Testis (tissue), 2 donors: Measurements from ENCODE around the gene ANKRD53.

Experiments used
- POLR2A ChIP-seq: fragments of 450-650 bp; IDR thresholded peaks from one replicate; pipeline ENCODE4 v1.6.1; 2017; ENCODE audit warnings: antibody characterized with exemption, mild to moderate bottlenecking, moderate library complexity
- TF ChIP-seq, protein P1 (sequence below), 3 experiments: fragments of 450-650 bp in 2 of 3; fragments of 200-600 bp in 1 of 3; sonication (generic) in 1 of 3; IDR thresholded peaks; one replicate each; pipeline ENCODE4 v1.5.1; 2016 to 2019; ENCODE audit warnings: antibody characterized with exemption in 3 of 3, mild to moderate bottlenecking in 2 of 3, moderate library complexity in 1 of 3

DNA sequence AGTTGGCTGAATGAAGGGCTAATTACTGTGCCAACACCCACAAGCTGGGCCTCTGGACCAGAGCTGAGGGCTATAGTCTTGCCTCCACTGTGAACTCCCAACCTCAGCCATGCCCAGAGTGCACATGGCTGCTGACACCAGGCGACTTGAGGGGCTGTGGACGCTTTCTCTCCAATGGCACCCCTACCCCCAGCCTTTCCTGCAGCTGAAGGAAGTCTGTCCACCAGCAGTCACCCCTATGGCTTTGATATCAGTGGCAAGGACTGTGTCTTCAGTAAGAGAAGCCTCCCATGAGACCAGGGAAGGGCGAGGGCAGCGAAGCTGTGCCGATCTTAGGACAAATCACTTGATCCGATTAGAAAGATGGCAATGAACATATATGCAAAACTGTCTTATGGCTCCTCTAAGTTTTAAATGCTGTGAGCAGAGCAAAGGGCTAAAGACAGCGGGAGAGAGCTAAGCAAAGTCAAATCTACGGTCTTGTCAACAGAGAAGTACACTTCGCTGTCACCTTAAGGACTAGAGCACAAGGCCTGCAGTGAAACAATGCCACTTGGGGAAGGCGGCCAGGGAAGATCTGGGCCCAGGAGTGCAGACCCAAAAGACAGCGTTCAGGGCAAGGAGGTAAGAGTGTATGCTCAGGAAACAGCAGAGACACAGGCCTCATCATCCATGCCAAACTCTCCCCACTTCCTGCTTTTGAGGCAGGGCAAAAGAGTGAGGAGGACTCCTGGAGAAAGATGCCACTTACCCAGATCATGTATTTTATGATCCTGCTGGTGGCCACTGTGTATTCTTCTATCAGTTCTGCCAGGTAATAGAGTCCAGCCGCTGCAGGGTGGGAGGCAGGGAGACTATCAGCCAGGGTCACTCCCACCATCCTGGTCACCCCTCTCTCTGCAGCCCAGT is 14.8 kb downstream of the ANKRD53 start:
- TF ChIP-seq, protein P1, sequence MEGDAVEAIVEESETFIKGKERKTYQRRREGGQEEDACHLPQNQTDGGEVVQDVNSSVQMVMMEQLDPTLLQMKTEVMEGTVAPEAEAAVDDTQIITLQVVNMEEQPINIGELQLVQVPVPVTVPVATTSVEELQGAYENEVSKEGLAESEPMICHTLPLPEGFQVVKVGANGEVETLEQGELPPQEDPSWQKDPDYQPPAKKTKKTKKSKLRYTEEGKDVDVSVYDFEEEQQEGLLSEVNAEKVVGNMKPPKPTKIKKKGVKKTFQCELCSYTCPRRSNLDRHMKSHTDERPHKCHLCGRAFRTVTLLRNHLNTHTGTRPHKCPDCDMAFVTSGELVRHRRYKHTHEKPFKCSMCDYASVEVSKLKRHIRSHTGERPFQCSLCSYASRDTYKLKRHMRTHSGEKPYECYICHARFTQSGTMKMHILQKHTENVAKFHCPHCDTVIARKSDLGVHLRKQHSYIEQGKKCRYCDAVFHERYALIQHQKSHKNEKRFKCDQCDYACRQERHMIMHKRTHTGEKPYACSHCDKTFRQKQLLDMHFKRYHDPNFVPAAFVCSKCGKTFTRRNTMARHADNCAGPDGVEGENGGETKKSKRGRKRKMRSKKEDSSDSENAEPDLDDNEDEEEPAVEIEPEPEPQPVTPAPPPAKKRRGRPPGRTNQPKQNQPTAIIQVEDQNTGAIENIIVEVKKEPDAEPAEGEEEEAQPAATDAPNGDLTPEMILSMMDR (IDR thresholded peaks at IDR 0.05), result no peak
- TF ChIP-seq POLR2A, result no peak
